A172 (cell line): ENCODE results near the gene ASTN2. TPM values are rescaled to one million over a fixed set of nuclear protein-coding genes. Genes with fewer than 3 reads are reported as not detected.

Experiments
- DNase-seq: peaks from one replicate; pipeline ENCODE4 v3.0.0-alpha.2; 2015; ENCODE audit warnings: low spot score
- total RNA-seq: library from RNA; depleted of rRNA; stranded (reverse); fragments of >200 nt; shearing (Covaris generic); gene quantifications from 2 replicates; pipeline ENCODE4 v1.2.3, GENCODE V29; 2014; rRNA removed

Gene ASTN2, protein sequence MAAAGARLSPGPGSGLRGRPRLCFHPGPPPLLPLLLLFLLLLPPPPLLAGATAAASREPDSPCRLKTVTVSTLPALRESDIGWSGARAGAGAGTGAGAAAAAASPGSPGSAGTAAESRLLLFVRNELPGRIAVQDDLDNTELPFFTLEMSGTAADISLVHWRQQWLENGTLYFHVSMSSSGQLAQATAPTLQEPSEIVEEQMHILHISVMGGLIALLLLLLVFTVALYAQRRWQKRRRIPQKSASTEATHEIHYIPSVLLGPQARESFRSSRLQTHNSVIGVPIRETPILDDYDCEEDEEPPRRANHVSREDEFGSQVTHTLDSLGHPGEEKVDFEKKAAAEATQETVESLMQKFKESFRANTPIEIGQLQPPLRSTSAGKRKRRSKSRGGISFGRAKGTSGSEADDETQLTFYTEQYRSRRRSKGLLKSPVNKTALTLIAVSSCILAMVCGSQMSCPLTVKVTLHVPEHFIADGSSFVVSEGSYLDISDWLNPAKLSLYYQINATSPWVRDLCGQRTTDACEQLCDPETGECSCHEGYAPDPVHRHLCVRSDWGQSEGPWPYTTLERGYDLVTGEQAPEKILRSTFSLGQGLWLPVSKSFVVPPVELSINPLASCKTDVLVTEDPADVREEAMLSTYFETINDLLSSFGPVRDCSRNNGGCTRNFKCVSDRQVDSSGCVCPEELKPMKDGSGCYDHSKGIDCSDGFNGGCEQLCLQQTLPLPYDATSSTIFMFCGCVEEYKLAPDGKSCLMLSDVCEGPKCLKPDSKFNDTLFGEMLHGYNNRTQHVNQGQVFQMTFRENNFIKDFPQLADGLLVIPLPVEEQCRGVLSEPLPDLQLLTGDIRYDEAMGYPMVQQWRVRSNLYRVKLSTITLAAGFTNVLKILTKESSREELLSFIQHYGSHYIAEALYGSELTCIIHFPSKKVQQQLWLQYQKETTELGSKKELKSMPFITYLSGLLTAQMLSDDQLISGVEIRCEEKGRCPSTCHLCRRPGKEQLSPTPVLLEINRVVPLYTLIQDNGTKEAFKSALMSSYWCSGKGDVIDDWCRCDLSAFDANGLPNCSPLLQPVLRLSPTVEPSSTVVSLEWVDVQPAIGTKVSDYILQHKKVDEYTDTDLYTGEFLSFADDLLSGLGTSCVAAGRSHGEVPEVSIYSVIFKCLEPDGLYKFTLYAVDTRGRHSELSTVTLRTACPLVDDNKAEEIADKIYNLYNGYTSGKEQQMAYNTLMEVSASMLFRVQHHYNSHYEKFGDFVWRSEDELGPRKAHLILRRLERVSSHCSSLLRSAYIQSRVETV (N-terminal part only)
- total RNA-seq: 8.5 and 10.1 TPM in 2 replicates

DNA sequence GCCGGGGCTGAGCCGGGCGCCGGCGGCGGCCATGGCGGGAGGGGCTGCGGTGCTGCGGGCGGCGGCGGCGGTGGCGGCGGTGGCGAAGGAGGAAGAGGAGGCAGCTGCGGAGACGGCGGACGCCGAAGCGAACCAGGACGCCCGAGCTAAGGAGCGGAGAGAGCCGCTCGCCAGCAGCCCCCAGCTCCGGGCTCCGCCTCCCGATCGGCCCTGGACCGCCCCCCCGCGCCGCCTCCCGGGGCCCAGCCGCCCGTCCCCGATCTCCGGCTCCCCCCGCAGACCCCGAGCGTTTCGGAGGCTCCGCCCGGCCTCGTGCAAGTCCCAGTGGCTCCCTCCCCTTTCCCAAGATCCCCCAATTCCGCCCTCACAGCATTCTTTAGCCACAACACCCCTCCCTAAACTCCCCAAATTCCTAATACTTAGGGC, at the start of gene ASTN2:
TSS of gene ASTN2 (minus strand) at position 152 of the 426 bp plus-strand sequence. CDS start at position 33, 119 bp downstream.
- no peak for DNase-seq

DNA sequence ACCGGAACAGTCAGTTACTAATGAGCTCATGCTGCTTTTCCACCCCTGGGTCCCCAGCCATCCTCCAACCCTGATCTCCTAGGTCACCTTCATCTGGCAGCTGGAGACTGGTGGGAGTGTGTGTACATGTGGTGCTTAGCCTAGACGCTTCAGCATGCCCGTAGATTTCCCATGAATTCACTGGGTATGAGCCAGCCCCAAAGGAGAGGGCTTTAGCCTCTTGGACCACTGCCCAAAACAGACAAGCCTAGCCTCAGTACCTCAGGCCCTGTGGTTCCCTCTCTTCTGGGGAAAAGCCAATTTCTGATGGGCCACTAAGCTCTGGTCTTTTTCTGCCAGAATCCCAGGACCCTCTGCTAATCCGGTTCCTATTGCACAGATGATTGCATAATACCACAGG, 48.0 kb upstream of the ASTN2 start:
- DNase-seq: no peak

DNA sequence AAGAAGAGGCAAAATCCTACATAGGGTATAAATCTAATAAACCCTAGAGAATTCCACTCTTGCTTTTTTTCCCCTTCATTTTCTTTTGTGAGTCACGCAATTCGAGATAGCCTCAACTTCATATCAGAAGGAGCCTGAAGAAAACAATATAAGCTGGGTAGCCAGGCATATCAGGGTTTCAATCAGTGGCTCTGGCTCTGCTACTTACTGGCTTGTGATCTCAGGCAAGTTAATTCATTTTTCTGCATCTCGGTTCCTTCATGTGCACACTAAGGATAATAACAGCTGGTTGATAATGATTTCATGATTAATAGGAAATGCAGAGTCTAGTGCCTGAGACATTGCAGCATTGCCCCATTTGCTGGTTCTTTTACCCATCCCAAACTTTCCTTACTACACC, 46.5 kb upstream of the ASTN2 start:
- DNase-seq: no peak

DNA sequence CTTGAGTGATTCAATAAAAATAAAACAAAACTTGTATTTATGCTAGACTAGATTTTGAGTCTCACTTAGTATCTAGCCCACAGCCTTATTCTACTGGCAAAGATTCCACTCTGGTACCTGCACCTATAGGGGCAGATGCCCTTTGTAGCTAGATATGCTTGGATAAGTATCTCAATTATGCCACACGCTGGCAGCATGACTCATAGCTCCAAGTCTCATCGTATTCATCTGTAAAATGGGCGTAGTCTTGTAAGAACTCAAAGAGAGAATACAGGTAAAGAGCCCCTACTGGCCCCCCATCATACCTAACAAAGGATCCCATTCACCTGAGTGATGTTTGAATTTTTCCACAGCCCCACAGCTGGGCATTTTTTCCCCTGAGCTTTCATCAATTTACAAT, 45.9 kb upstream of the ASTN2 start:
- DNase-seq: no peak

DNA sequence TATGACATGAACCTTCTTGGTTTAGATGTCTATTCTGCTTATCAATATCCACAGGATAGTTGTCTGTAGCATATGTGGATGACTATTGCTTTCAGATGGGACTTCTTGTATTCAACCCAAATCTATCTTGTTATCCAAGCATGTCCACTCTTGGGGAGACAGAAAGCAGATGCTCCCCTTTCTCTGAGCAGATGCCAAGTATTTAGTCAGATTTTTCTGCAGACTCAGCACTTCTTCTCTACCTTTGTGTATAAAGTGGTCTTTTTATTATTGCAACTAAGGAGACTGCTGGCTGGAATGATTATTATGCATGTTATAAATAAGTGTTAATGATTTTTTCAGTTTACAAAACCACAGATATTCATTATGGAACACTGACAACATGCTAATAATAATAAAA, 45.1 kb upstream of the ASTN2 start:
- no peak for DNase-seq

DNA sequence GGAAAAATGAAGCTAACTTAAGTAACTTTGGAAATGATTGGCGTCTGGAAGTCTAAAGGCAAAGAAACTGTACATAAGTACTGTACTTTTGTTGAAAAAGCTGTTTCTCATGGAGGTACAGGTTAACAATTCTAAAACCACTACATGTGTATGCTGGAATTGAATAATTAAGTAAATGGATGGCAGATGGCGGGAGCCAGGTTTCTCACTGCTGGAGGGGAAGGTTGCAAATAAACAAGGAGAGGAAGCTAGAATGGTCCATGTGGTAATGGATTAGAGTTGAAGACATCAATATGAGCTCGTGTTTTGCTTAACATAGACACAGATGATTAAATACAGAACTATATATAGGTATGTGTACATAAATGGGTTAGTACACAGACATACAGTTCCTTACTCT, 43.2 kb upstream of the ASTN2 start:
- DNase-seq: no peak

DNA sequence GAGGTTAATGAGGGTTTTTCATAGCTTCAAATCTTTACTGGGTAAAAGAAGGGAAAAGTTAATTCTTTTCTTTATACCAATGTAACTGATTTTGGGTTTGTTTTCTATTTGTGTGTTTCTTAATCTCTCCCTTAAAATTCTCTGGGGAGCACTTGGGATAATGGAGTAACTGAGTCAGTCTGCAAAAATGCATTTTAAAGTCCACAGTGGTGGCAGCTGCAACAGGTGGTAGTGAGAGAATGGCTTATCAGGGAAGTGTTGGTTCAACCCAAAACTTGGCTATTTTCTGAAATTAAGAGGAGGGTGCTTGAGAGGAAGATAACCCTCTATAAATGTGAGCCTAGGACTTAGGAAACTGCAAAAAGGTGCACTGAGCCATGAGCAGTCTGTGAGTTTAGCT, 39.9 kb upstream of the ASTN2 start:
- no peak for DNase-seq

DNA sequence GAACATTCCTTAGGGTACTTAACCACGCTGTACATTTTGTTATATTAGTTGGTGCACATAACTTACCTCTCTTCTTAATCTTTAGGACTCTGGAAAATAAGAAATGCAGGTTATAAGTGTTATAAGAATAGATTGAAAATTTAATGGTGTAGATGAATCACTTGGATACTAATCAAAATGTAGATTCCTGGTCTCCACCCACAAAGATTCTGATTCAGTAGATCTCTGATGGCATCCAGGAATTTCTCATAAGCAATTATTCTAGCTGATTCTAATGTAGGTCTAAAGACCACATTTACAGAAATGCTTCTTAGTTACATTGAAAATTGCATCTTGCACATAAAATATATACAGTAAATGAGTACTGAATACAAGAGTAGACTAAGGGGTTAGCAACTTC, 38.9 kb upstream of the ASTN2 start:
- no peak for DNase-seq

DNA sequence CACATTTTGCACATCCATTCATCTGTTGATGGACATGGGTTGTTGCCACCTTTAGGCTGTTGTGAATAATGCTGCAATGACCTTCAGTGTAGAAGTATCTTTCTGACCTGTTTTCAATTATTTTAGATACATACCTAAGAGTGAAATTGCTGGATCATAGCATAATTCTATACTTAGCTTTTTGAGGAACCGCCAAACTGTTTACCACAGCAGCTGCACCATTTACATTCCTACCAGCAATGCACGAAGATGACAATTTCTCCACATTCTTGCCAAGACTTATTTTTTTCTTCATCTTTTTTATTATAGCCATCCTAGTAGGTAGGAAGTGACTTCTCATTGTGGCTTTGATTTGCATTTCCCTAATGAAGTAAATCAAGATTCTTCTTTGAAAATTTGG, 36.5 kb upstream of the ASTN2 start:
- no peak for DNase-seq

DNA sequence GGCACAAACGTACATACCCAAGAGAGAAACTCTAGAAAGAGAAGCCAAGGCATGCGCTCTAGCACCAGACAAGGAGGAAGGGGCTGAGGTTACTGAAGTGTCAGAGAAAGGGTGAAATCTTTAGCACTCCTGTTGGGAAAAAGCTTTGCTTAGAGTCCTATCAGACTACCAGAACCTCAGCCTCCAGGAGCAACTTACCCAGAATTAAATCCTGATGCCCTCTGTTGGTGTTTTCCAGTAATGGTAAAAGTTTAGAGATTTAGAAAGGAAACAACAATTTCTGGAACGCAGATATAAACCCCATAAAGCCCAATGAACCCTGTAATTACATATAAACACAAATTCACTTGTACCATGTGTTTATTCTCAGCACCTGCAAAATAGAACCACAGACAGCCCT, 33.2 kb upstream of the ASTN2 start:
- DNase-seq: no peak

DNA sequence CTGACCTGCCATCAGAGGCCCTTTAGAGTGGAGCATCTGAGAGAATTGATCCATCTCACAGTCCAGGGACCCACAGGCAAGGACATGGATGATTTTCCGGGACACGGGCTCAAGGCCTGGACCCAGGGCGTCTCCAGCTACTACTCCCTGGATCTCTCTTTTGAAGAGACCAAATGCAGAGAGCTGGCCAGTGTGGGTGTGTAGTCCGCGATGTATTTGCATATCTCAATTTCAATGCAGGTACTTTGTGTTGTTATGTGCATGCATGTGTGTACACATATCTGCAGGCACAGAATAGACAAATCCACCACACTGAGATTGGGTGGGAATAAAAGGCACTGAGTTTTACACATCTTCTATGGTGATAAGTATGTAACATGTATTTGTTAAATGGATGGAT, 30.8 kb upstream of the ASTN2 start:
- DNase-seq: no peak

DNA sequence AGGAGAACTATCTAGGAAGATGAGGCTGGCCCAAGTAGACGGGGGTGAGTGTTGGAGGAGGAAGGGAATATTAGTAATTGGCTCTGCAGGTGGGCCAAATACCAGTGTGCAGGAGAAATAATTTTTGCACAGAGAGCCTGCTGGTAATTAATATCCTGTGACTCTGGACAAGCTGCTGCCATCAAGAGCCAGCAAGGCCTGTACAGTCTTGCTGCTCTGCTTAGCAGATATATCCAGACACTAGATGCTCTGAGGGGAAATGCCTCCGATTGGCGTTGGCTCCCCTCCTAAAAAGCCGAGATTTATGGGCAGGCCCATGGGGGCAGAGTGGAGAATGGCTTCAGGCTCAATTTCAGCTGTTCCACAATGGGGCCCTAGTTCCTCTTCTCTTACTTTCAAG, 29.6 kb upstream of the ASTN2 start:
- DNase-seq: no peak

DNA sequence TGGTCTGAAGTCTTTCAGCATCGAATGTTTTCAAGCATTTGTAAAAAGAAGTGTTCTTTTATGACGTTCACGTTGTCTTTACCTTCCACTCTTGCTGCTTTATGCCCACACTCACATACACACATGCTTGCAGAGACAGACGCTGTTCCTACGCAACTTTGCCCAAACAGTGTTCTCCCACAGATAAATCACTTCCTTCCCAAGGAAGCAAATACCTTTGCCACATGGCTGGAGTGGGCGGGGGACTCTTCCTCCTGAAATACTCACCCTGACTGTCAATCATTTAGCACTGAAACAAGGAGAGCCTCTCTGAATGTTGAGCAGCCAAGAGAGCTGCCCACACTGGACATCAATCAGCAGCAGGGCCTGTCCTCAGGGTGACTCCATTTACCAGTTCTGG, 22.4 kb upstream of the ASTN2 start:
- DNase-seq: no peak

DNA sequence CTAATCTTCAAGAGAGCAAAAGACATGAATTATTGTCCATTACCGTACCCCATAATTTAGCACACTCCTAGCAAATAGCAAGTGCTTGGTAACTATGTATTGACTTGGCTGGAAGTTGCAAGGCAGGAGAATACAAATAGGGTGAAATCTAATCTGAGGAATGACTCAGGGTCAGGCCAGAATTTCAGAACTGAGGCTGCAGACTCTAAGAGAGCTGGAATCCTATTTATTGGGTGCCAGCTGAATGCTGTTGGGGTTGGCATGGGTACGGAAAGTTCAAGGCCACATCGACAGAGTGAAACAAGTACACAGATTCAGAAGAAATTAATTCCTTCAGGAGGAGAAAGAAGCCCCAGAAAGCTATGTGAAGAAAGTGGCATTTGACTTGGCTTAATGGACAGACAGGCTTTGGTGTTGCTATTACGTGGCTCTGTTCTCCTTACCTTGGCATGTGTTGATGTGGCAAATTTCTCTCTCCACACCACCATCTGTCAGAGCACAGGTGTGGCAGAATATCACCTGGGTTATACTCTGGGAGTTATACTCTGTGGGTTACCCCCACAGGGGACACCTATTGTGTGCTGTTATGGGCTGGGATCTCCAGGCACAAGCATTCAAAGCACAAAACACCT, 20.9 kb upstream of the ASTN2 start:
- no peak for DNase-seq

DNA sequence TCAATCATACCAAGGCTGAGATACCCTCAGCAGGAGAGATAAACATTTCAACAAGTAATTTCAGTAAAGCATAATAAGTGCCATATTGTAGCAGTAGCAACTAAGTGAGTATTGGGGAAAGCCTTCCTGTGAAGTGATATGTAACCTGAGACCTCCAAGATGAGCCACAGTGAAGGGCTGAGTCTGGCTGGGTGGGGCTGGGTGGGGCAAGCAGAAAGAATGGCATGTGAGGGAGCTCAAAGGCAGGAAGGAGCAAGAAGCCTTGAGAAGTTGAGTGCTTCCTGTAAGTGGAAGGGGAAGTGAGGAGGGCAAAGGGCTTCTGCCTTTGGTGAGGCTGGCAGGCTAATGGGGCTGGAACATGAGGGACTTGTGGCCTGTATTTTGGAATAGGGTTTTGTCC, 19.7 kb upstream of the ASTN2 start:
- no peak for DNase-seq

DNA sequence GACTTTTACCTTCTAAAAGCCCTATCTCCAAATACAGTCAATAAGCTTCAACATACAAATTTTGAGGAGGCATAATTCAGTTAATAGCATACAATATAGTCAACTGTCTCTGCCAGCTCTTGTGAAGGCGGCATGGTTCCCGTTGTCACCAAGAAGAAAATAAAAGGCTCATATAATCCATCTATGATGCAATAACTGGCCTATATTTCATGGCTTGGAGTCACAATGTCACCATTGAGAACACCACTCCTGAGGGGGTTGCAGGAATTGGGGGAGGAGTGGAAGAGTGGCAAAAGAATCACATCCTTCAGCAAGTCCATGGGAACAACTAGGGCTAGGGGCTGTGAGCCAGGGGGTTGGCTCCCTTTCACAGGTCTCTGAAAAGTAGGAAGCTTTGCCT, 16.0 kb upstream of the ASTN2 start:
- no peak for DNase-seq

DNA sequence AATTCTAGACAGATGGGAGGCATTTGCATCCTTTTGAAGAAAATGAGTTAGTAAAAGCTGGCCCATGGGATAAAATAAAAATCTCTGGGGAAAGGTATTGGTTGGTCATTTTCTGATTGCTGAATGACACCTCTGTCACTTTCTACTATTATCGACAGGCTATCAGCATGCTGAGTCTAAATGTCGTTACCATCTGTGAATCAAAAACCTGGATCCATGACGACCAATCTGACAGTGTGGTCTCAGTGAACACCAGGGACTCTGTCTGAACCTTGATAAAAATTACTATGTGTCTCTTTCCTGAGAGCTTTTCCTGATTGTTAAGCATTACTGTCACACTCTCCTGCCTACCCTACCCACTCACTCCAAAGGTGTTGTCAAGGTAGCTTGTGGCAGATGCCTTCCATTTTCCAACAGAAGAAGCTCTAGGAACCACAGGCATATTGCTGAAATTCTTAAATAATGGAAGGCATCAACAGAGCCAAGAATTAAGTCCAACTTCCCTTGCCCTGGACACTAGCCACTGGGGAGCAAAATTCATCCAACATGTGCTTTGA, 12.6 kb upstream of the ASTN2 start:
- no peak for DNase-seq

DNA sequence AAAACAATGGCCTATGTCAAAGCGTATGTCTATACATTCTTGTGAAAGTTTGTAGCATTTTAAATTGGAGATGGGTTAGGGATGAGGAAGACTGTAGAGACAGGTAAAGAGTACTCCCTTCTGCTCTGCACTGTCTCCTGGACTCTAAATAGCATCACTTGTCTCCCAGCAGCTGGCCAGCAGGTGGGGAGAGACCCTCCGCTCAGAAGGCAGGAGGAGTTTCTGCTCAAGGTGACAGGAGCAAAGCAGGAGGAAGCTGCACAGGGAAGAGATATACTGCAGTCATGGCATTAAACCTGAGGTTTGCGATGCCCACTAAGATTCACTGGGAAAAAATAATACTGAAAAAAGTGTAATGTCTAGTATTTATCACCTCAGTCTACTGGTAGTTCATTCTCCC, 10.7 kb upstream of the ASTN2 start:
- DNase-seq: no peak

DNA sequence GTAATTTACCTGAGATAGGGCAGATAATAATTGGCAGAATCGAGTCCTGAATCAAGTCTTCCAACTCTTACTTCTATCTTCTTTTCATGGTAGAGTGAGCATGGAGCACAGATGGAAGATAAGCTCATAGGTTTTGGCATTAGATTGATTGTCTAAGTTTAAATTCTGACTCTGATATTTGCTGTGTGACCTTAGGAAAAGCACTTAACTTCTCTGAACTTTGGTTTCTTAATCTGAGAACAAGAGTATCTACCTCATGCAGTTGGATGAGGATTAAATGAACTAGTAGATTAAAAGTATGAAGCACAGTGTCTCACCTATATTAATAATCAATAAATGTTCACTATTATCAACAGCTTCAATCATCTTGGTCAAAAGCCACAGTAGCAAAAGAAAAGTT, 9.4 kb upstream of the ASTN2 start:
- no peak for DNase-seq

DNA sequence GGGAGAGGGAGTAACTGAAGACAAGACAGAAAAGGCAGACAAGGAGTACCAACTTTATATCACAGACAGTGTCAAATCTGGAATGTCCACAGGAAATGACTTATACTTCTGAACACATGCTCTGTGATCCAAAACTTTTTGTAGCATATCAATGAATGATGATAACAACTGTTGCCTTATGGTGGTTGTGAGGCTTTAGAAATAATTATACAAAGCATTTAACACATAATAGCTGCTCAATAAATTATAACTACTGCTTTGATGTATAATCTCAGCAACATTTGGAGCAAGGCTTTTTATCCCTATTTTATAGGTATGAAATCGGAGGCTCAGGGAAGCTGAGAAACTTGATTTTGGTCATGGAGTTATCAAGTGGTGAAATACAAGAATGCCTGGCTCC, 3.3 kb upstream of the ASTN2 start:
- no peak for DNase-seq

DNA sequence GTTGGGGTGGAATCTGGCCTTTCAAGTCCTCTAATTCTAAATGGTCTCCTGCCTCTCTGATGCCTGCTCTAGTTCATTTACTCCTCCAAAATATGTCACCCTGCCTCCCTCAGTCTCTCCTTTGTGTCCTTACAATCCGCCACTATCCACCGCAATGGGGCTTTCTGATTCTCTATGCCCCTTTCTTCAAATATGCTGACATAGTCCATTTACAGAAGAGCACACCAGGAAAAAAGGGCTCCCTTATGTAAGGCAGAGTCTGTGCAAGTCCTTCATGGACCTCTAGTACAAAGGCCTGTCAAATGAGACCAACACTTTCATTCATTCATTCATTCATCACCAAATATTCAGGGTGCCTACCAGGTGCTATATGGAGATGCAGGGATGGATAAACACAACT, 2.0 kb upstream of the ASTN2 start:
- DNase-seq: no peak
